Small intestine (tissue), 7 donors: ENCODE results near the gene CCL4. TPM values are rescaled to one million over a fixed set of nuclear protein-coding genes. Genes with fewer than 3 reads are reported as not detected.

ENCODE experiments used
- DNase-seq, 2 donors: peaks; one replicate each; pipeline versions ENCODE4 v3.0.0 to v3.0.0-alpha.2; 2013
- FAIRE-seq: peaks from 2 replicates; lab custom pipeline; 2012; peaks lifted over from hg19 to GRCh38; lab: Jason Lieb, UNC
- H3K27ac ChIP-seq, 3 donors: one replicate each; pipeline ENCODE4 v1.5.1; 2013; ENCODE audit warnings: low read length in 2 of 3, mild to moderate bottlenecking in 2 of 3, control low read depth in 1 of 3, inconsistent platforms in 1 of 3, low read depth in 1 of 3, moderate library complexity in 1 of 3
- H3K27me3 ChIP-seq, 3 donors: one replicate each; pipeline ENCODE4 v1.6.1; 2013; ENCODE audit warnings: low read length in 3 of 3, inconsistent platforms in 1 of 3; ENCODE audit not compliant: control insufficient read depth in 3 of 3, insufficient read depth in 3 of 3
- H3K36me3 ChIP-seq, 3 donors: one replicate each; pipeline ENCODE4 v1.6.1; 2013; ENCODE audit warnings: low read length in 3 of 3, inconsistent platforms in 1 of 3, low read depth in 1 of 3, mild to moderate bottlenecking in 1 of 3, moderate library complexity in 1 of 3; ENCODE audit not compliant: control insufficient read depth in 3 of 3, insufficient read depth in 2 of 3
- H3K4me1 ChIP-seq, 3 donors: one replicate each; pipeline ENCODE4 v1.6.1; 2013; ENCODE audit warnings: low read length in 2 of 3, inconsistent platforms in 1 of 3, low read depth in 1 of 3, mild to moderate bottlenecking in 1 of 3, moderate library complexity in 1 of 3; ENCODE audit not compliant: control insufficient read depth in 3 of 3, insufficient read depth in 2 of 3
- H3K4me3 ChIP-seq, 3 donors: one replicate each; pipeline ENCODE4 v1.5.1; 2013; ENCODE audit warnings: low read length in 3 of 3, control low read depth in 1 of 3, inconsistent platforms in 1 of 3, low read depth in 1 of 3, mild to moderate bottlenecking in 1 of 3, moderate library complexity in 1 of 3
- H3K9me3 ChIP-seq, 2 donors: one replicate each; pipeline ENCODE4 v1.6.1; 2013; ENCODE audit warnings: low read depth in 1 of 2, low read length in 1 of 2; ENCODE audit not compliant: control insufficient read depth in 2 of 2, insufficient read depth in 1 of 2
- WGBS, 3 donors: extraction: QIAGEN DNeasy Blood & Tissue Kit; methylation state at CpG; one replicate each; pipeline ENCODE4 v1.1.7; 2013; 5-methylcytosine and 5-hydroxymethylcytosine counted together
- polyA plus RNA-seq, 4 donors: library from polyadenylated mRNA; stranded (reverse) in 3 of 4; unstranded in 1 of 4; fragments of 200-250 nt in 3 of 4; fragments of 120-200 nt in 1 of 4; gene quantifications; one replicate each; pipeline versions ENCODE4 v1.2.1 to v1.2.3, GENCODE V29; 2013
- donor health status: healthy with polysubstance abuse.
- donor health status: control.
- donor health status: control.
- donor health status: Bipolar disorder and iron deficiency.
- donor health status: healthy.

CCL4 gene
- polyA plus RNA-seq, 4 donors, result 2.7 to 6.2 (median 3.5) TPM

GRCh38 chr17:36144981-36145729 is 41.5 kb downstream of the CCL4 start:
- H3K27ac ChIP-seq, result no peak overlapping the region
- 59 to 78% (median 76%) methylated on average over 5 of the region's 5 CpGs for WGBS, 3 donors
- H3K27me3 ChIP-seq, result peaks cover 0 to 2% (median 0%) of the 10 kb centered on the region in 3 donors
- no peak for FAIRE-seq
- peaks cover 0 to 5% of the 10 kb centered on the region in 2 donors for H3K9me3 ChIP-seq
- no peaks in the 10 kb centered on the region for H3K36me3 ChIP-seq
- peaks cover 0 to 3% (median 2%) of the 10 kb centered on the region in 3 donors for H3K4me1 ChIP-seq
- no peak for DNase-seq
- no peak overlapping the region for H3K4me3 ChIP-seq

- Histone ChIP-seq H3K27me3 (peaks cover 0 to 2% (median 0%) of the 10 kb centered on the region in 3 donors), H3K4me3 (no peak overlapping the region), H3K4me1 (peaks cover 0 to 3% (median 0%) of the 10 kb centered on the region in 3 donors), H3K27ac (no peak overlapping the region), H3K36me3 (no peaks in the 10 kb centered on the region), H3K9me3 (peaks cover 0 to 5% of the 10 kb centered on the region in 2 donors)
- no peak for FAIRE-seq
- no peak for DNase-seq
- 81 to 86% (median 84%) methylated on average over 3 of the region's 3 CpGs for WGBS, 3 donors
These were observed 44.0 kb downstream of the CCL4 start for GRCh38 chr17:36147601-36148000.

GRCh38 chr17:36148559-36149295 is 45.1 kb downstream of the CCL4 start:
- Histone ChIP-seq H3K36me3 (no peaks in the 10 kb centered on the region), H3K27me3 (peaks cover 0 to 2% (median 0%) of the 10 kb centered on the region in 3 donors), H3K4me3 (no peak overlapping the region), H3K4me1 (no peaks in the 10 kb centered on the region), H3K27ac (no peak overlapping the region), H3K9me3 (peaks cover 0 to 5% of the 10 kb centered on the region in 2 donors)
- WGBS, 3 donors, result 41 to 43% (median 42%) methylated on average over 6 of the region's 6 CpGs
- FAIRE-seq (no peak), DNase-seq (peak; percentile 67 to 75)

GRCh38 chr17:36149296-36149820 is 45.7 kb downstream of the CCL4 start:
- Histone ChIP-seq H3K36me3 (no peaks in the 10 kb centered on the region), H3K4me3 (no peak overlapping the region), H3K27me3 (peaks cover 0 to 5% (median 0%) of the 10 kb centered on the region in 3 donors), H3K27ac (no peak overlapping the region), H3K4me1 (no peaks in the 10 kb centered on the region), H3K9me3 (peaks cover 0 to 5% of the 10 kb centered on the region in 2 donors)
- 70 to 74% (median 71%) methylated on average over 11 of the region's 11 CpGs for WGBS, 3 donors
- FAIRE-seq, result no peak
- no peak for DNase-seq

- no peak for FAIRE-seq
- WGBS, 3 donors, result 64 to 71% (median 65%) methylated on average over 4 of the region's 4 CpGs
These were observed 48.4 kb downstream of the CCL4 start for GRCh38 chr17:36151891-36152638.

GRCh38 chr17:36152639-36153120 is 49.1 kb downstream of the CCL4 start:
- DNase-seq (no peak), FAIRE-seq (no peak)
- no peaks in the 10 kb centered on the region for H3K9me3 ChIP-seq
- no peaks in the 10 kb centered on the region for H3K4me1 ChIP-seq
- H3K27ac ChIP-seq, result no peak overlapping the region
- H3K4me3 ChIP-seq, result no peak overlapping the region
- peaks cover 0 to 3% (median 0%) of the 10 kb centered on the region in 3 donors for H3K27me3 ChIP-seq
- no peaks in the 10 kb centered on the region for H3K36me3 ChIP-seq
- 85 to 98% (median 89%) methylated on average over 8 of the region's 8 CpGs for WGBS, 3 donors

More at GRCh38 chr17:36151891-36152638, 48.4 kb downstream of the CCL4 start:
- H3K36me3 ChIP-seq, result no peaks in the 10 kb centered on the region
- no peak for DNase-seq
- H3K9me3 ChIP-seq, result no peaks in the 10 kb centered on the region
- no peaks in the 10 kb centered on the region for H3K4me1 ChIP-seq
- H3K4me3 ChIP-seq, result no peak overlapping the region
- H3K27me3 ChIP-seq, result peaks cover 0 to 5% (median 0%) of the 10 kb centered on the region in 3 donors
- no peak overlapping the region for H3K27ac ChIP-seq

- Histone ChIP-seq H3K4me3 (no peak overlapping the region), H3K27me3 (peaks cover 0 to 3% (median 0%) of the 10 kb centered on the region in 3 donors), H3K9me3 (no peaks in the 10 kb centered on the region), H3K27ac (no peak overlapping the region), H3K4me1 (no peaks in the 10 kb centered on the region), H3K36me3 (no peaks in the 10 kb centered on the region)
- DNase-seq (no peak), FAIRE-seq (no peak)
- 68 to 70% (median 69%) methylated on average over 10 of the region's 10 CpGs for WGBS, 3 donors
These were observed 50.4 kb downstream of the CCL4 start for GRCh38 chr17:36153895-36154610.
